Measurements from ENCODE around the gene ZMIZ2.

DNA sequence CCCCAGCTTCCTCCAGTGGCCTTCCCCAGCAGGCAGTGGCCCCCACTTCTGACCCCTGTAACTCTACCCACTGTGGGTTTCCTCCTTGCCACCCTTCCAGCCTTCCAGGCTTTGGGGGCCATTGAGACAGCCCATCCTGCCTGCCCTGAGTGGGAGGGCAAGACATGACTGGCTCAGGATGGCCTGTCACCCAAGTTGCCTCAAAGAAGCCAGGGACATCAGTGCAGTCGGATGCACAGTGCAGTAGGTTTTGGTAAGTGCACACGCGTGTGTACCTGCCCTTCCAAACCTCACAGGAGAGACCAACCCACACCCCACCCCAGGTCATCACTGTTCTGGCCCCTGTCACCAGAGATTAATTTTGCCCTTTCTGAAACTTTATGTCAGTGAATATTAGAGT, 22.7 kb downstream of the ZMIZ2 start:
- TF ChIP-seq CTCF (optimal IDR thresholded peaks at IDR 0.05 in 1 of 3, IDR thresholded peaks at IDR 0.05 in 1 of 3, conservative IDR thresholded peaks at IDR 0.05 in 1 of 3; ENCODE audit: extremely low read depth in 1 of 3, insufficient read depth in 2 of 3, low read length in 3 of 3), result no peak
- TF ChIP-seq EZH2 (IDR thresholded peaks at IDR 0.05; ENCODE audit: low read length), result no peak

Measured in keratinocyte (primary cell).